Measurements from ENCODE around the gene MRLN. TPM values are rescaled to one million over a fixed set of nuclear protein-coding genes. Genes with fewer than 3 reads are reported as not detected.
"Not testable (repeated sequence)": the region's sequence is repeated elsewhere in the genome, so short reads cannot be mapped to it uniquely, and the experiment has no call there.

Gene MRLN
- total RNA-seq, 2 donors from 2014 or later: not detected

GRCh38 chr10:59791601-59792000 lies 38.3 kb upstream of the MRLN start:
- H3K36me3 ChIP-seq: peaks cover 36% of the 10 kb centered on the region
- ATAC-seq (ENCODE audit: insufficient number of reproducible peaks, low FRiP score, low read depth): no peak
- H3K4me3 ChIP-seq: no peak overlapping the region
- no peak for DNase-seq (ENCODE audit: low spot score)
- no peaks in the 10 kb centered on the region for H3K27me3 ChIP-seq (replicated peaks; ENCODE audit: insufficient read depth)
- H3K4me1 ChIP-seq (ENCODE audit: control insufficient read depth in 1 of 2, low read depth in 2 of 2): peaks cover 0 to 6% of the 10 kb centered on the region in 2 donors
- TF ChIP-seq CTCF (IDR thresholded peaks at IDR 0.05): no peak
- no peak overlapping the region for H3K27ac ChIP-seq
- no peaks in the 10 kb centered on the region for H3K9me3 ChIP-seq

GRCh38 chr10:59790080-59790479 lies 36.8 kb upstream of the MRLN start:
- H3K27me3 ChIP-seq (replicated peaks; ENCODE audit: insufficient read depth); H3K4me1 ChIP-seq (ENCODE audit: control insufficient read depth in 1 of 2, low read depth in 2 of 2); ATAC-seq (ENCODE audit: insufficient number of reproducible peaks, low FRiP score, low read depth); H3K27ac ChIP-seq; H3K4me3 ChIP-seq; H3K9me3 ChIP-seq; DNase-seq (ENCODE audit: low spot score): not testable (repeated sequence)
- peaks cover 39% of the 10 kb centered on the region for H3K36me3 ChIP-seq

GRCh38 chr10:59788914-59789313 lies 35.7 kb upstream of the MRLN start:
- H3K4me3 ChIP-seq; H3K9me3 ChIP-seq; ATAC-seq (ENCODE audit: insufficient number of reproducible peaks, low FRiP score, low read depth); H3K27me3 ChIP-seq (replicated peaks; ENCODE audit: insufficient read depth); H3K4me1 ChIP-seq (ENCODE audit: control insufficient read depth in 1 of 2, low read depth in 2 of 2); DNase-seq (ENCODE audit: low spot score); H3K27ac ChIP-seq: not testable (repeated sequence)
- peaks cover 34% of the 10 kb centered on the region for H3K36me3 ChIP-seq

DNA sequence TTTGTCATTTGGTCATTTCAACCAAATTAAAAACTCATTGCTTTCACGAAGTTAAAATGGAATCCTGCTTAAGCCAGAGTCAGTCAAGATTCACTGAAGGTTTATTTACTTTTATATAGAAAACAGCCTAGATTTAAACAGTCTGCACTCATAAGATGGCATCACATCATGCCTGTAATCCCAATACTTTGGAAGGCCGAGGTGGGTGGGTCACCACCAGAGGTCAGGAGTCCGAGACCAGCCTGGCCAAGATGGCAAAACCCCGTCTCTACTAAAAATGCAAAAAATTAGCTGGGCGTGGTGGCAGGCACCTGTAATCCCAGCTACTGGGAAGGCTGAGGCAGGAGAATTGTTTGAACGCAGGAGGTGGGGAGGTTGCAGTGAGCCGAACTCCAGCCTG lies 33.8 kb upstream of the MRLN start:
- not testable (repeated sequence) for H3K27me3 ChIP-seq (replicated peaks; ENCODE audit: insufficient read depth); H3K4me3 ChIP-seq; H3K9me3 ChIP-seq; ATAC-seq (ENCODE audit: insufficient number of reproducible peaks, low FRiP score, low read depth); H3K4me1 ChIP-seq (ENCODE audit: control insufficient read depth in 1 of 2, low read depth in 2 of 2); H3K27ac ChIP-seq; DNase-seq (ENCODE audit: low spot score)
- peaks cover 23% of the 10 kb centered on the region for H3K36me3 ChIP-seq

- not testable (repeated sequence) for ATAC-seq (ENCODE audit: insufficient number of reproducible peaks, low FRiP score, low read depth)
Observed at GRCh38 chr10:59785476-59785875, 32.2 kb upstream of the MRLN start.

GRCh38 chr10:59781511-59781910 lies 28.3 kb upstream of the MRLN start:
- Histone ChIP-seq H3K4me3 (no peak overlapping the region), H3K9me3 (no peaks in the 10 kb centered on the region), H3K4me1 (ENCODE audit: control insufficient read depth in 1 of 2, low read depth in 2 of 2) (no peaks in the 10 kb centered on the region), H3K27ac (no peak overlapping the region), H3K27me3 (replicated peaks; ENCODE audit: insufficient read depth) (no peaks in the 10 kb centered on the region), H3K36me3 (peaks cover 3% of the 10 kb centered on the region)
- TF ChIP-seq CTCF (IDR thresholded peaks at IDR 0.05): no peak
- ATAC-seq (ENCODE audit: insufficient number of reproducible peaks, low FRiP score, low read depth): no peak
- DNase-seq (ENCODE audit: low spot score): no peak

More at GRCh38 chr10:59785476-59785875, 32.2 kb upstream of the MRLN start:
- H3K27ac ChIP-seq; H3K9me3 ChIP-seq; H3K27me3 ChIP-seq (replicated peaks; ENCODE audit: insufficient read depth); DNase-seq (ENCODE audit: low spot score); H3K4me3 ChIP-seq; H3K4me1 ChIP-seq (ENCODE audit: control insufficient read depth in 1 of 2, low read depth in 2 of 2): not testable (repeated sequence)
- H3K36me3 ChIP-seq: peaks cover 16% of the 10 kb centered on the region

- Histone ChIP-seq H3K4me3 (no peak overlapping the region), H3K27me3 (replicated peaks; ENCODE audit: insufficient read depth) (no peaks in the 10 kb centered on the region), H3K36me3 (no peaks in the 10 kb centered on the region), H3K4me1 (ENCODE audit: control insufficient read depth in 1 of 2, low read depth in 2 of 2) (no peaks in the 10 kb centered on the region), H3K9me3 (no peaks in the 10 kb centered on the region), H3K27ac (no peak overlapping the region)
- ATAC-seq (ENCODE audit: insufficient number of reproducible peaks, low FRiP score, low read depth): no peak
- no peak for TF ChIP-seq CTCF (IDR thresholded peaks at IDR 0.05)
- DNase-seq (ENCODE audit: low spot score): no peak
Observed at GRCh38 chr10:59779756-59780533, 26.7 kb upstream of the MRLN start.
